Astrocyte of the cerebellum (primary cell): ENCODE measurements around the gene PGPEP1.
A peak's percentile ranks its signal among the peaks of the same experiment; 100 is the strongest.

Source experiments
- DNase-seq: peaks from one replicate; pipeline ENCODE4 v3.0.0-alpha.2; 2011; ENCODE audit warnings: low read depth
- H3K4me3 ChIP-seq: 2 replicates; pipeline ENCODE4 v1.5.1; 2011; ENCODE audit warnings: mild to moderate bottlenecking, low read depth, low read length, moderate library complexity
- in situ Hi-C: cut with HindIII; loops from 2 replicates; pipeline ENCODE4 v1.10.0; 2017; ENCODE audit warnings: low sequenced_read_pairs
- TF ChIP-seq, protein P1 (sequence below): IDR thresholded peaks from 2 replicates; pipeline ENCODE4 v1.5.1; 2012; ENCODE audit warnings: low read length, low read depth, moderate library complexity, mild to moderate bottlenecking; ENCODE audit errors: missing control alignments

PGPEP1 gene

DNA sequence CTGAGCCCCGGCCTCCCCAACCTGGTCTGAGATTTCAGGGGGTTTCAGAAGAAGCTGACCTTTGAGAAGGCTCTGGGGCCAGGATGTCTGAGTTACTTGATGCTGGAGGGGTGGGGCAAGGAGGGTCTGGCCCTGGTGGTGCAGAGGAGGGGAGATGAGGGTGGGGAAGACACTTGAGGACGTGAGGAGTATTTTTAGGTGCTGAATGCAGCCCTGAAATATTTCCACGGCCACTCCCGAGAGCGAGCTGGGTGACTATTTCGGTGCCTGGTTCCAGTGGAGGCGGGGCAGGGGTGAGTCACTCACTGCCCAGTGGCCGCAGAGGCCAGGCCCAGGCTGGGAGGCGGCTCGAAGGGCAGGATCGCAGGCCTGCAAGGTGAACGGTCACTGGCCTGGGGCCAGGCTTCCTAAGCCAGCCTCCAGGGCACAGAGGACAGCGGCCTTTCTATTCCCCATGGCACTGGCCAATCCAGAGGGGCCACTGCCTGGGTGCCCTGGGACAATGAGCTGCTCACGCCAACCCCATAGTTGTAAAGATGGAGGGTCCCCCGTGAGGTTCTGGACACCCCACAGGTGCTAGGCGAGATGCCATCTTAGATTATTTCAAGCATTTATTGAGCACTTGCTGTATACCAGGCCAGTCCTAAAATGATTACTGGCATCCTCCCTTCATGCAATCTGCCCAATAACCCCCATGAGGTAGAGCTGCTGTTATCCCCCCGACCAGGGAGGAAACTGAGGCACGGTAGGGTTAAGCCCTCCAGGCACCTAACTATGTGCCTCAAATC lies 39.3 kb upstream of the PGPEP1 start:
- no peak for DNase-seq
- in situ Hi-C loops = no loop called here
- H3K4me3 ChIP-seq = no peak overlapping the region
- TF ChIP-seq, protein P1, sequence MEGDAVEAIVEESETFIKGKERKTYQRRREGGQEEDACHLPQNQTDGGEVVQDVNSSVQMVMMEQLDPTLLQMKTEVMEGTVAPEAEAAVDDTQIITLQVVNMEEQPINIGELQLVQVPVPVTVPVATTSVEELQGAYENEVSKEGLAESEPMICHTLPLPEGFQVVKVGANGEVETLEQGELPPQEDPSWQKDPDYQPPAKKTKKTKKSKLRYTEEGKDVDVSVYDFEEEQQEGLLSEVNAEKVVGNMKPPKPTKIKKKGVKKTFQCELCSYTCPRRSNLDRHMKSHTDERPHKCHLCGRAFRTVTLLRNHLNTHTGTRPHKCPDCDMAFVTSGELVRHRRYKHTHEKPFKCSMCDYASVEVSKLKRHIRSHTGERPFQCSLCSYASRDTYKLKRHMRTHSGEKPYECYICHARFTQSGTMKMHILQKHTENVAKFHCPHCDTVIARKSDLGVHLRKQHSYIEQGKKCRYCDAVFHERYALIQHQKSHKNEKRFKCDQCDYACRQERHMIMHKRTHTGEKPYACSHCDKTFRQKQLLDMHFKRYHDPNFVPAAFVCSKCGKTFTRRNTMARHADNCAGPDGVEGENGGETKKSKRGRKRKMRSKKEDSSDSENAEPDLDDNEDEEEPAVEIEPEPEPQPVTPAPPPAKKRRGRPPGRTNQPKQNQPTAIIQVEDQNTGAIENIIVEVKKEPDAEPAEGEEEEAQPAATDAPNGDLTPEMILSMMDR = no peak

DNA sequence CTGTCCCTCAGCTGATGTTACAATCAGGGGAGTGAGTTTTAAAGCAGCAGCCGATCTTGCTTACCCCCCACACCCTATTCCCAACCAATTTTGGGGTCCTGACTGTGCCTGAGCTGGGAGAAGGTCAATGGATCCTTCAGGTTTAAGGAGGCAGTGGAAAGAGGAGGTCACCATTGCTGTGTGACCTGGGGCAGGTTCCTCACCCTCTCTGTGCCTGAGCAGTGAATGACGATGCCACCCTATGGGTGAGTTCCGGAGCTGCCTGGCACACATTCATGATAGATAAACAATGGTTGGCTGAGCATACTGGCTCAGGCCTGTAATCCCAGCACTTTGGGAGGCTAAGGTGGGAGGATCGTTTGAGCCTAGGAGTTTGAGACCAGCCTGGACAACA lies 38.7 kb upstream of the PGPEP1 start:
- in situ Hi-C loops = no loop called here
- DNase-seq = no peak
- TF ChIP-seq, protein P1 = no peak
- no peak overlapping the region for H3K4me3 ChIP-seq

DNA sequence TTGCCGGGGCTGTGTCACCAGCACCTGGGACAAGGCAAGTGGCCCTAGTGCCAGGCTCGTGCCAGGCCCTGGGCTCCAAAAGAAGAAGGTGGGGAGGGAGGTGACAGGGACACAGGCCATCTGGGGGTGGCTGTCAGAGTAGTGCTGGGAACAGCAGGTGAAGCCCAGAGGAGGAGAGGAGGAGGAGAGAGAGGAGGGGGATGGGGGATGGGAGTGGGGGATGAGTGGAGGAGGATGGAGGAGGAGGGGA lies 36.3 kb upstream of the PGPEP1 start:
- in situ Hi-C loops = no loop called here
- no peak overlapping the region for H3K4me3 ChIP-seq
- DNase-seq = no peak

DNA sequence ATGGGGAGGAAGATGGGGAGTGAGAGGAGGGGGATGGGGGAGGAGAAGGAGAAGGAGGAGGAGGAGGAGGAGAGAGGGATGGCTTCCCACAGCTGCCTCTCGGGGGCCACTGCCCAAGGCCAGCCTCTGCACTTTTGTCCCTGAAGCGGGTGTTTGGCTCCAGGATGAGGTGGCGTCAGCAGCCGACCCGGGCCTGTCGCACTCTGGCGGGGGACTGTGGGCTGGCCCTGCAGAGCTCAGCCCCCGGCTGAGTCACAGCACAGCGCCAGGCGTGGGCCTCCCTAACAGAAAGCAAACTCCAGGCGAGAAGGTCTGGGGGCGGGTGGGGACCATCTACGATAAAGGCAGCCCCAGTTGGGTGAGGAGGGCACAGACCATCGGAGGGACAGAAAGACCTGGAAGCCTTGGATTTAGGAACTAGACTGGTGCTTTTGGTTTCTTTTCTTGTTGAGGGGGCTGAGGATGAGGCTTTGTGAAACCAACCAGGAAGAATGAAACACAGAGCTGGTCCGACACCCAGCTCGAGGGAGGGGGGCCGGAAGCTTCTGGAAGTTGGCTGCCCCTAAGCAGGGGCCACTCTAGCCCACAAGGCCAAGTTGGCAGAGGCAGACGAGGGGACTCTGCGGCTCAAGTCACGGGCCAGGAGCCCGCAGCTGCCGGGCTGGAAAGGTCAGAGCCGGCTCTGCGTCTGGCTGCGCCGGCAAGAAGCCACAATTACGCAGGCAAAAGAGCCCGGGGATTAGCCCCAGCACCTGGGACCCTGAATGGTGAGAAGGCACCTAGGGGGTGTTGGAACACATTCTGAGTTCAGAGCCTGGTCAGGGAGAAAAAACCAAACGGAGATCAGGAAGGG lies 35.7 kb upstream of the PGPEP1 start:
- H3K4me3 ChIP-seq = peak overlapping the region; percentile 11
- in situ Hi-C loops = no loop called here
- TF ChIP-seq, protein P1 = no peak
- DNase-seq = no peak

More for the DNA sequence above, 36.3 kb upstream of the PGPEP1 start:
- TF ChIP-seq, protein P1 = no peak

DNA sequence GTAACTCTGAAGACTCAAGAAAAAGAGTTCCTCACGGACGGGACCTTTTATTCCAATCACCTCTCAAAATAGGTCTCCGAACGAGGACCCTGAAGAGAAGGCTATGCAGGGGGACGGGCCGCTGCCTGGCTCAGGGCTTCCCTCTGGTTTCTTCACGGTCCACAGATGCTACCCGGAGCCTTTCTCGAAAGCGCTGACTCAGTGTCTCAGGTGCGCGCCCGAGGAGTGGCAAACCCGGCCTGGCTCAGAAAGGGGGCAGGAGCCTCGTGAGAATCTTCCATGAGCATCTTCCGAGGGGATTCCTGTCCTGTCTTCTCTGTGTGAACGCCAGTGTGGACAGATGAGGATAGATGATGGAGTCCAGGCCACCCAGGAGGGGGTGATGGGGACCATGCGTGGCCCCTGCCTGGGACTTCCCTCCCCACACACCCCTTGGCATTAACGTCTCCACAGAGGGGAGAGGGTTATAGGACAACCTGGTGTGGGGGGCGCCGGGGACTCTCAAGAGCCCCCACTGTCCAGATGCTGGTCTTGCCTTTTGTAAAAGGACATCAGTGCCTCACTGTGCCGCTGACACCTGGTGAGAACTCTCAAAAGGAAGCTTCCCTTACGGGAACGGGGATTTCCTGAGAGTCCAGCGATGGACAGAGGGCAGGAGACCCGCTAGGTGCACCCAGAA lies 34.0 kb upstream of the PGPEP1 start:
- H3K4me3 ChIP-seq = no peak overlapping the region
- in situ Hi-C loops = no loop called here
- no peak for DNase-seq
- TF ChIP-seq, protein P1 = no peak

DNA sequence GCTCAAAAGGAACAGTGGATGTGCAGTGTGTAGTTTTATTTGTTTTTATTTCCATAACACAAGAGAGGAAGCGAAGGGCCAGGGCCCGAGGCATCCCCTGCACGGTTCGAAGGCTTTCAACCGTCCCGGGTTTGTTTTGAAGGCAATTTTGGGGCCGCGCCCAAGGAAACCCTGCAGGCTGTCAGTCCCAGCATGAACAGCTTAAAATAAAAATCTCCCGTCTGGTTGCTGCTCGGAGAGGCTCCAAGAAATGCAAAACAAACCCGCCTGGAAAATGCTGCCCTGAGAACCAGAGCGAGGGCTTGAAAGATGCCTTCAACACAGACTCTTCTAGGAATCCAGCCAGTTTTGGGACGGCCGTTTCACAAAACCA lies 33.5 kb upstream of the PGPEP1 start:
- H3K4me3 ChIP-seq = no peak overlapping the region
- in situ Hi-C loops = no loop called here
- no peak for DNase-seq
- TF ChIP-seq, protein P1 = no peak
